HEK293 (cell line): ENCODE results near the gene GFOD1.
A peak's percentile ranks its signal among the peaks of the same experiment; 100 is the strongest.

Experiments
- BCL11A ChIP-seq: fragments of 450-650 bp; formaldehyde crosslinking; IDR thresholded peaks from 2 replicates; pipeline ENCODE4 v1.5.1; 2016; ENCODE audit warnings: low read depth, missing biosample characterization, missing genetic modification characterization
- GFI1B ChIP-seq: fragments of 450-650 bp; formaldehyde crosslinking; IDR thresholded peaks from 2 replicates; pipeline ENCODE4 v1.5.1; 2016; ENCODE audit warnings: missing biosample characterization, missing genetic modification characterization
- KLF16 ChIP-seq: fragments of 450-650 bp; formaldehyde crosslinking; IDR thresholded peaks from 2 replicates; pipeline ENCODE4 v1.5.1; 2017; ENCODE audit warnings: missing biosample characterization, missing genetic modification characterization
- MEIS1 ChIP-seq: sonication (generic); formaldehyde crosslinking; IDR thresholded peaks from 2 replicates; pipeline ENCODE4 v1.8.1; 2022; ENCODE audit warnings: missing genetic modification reagents, mild to moderate bottlenecking, borderline replicate concordance
- MZF1 ChIP-seq: fragments of 450-650 bp; formaldehyde crosslinking; IDR thresholded peaks from 2 replicates; pipeline ENCODE4 v1.5.1; 2017; ENCODE audit warnings: missing biosample characterization, missing genetic modification characterization, borderline replicate concordance
- SETDB1 ChIP-seq: IDR thresholded peaks from one replicate; pipeline ENCODE4 v1.6.1; 2017; ENCODE audit warnings: mild to moderate bottlenecking, low read length, moderate library complexity, mixed read lengths; ENCODE audit not compliant: insufficient read length
- SP2 ChIP-seq: fragments of 450-650 bp; formaldehyde crosslinking; IDR thresholded peaks from 2 replicates; pipeline ENCODE4 v1.5.1; 2016; ENCODE audit warnings: missing biosample characterization, missing genetic modification characterization
- SP7 ChIP-seq: fragments of 450-650 bp; formaldehyde crosslinking; IDR thresholded peaks from 2 replicates; pipeline ENCODE4 v1.5.1; 2016; ENCODE audit warnings: missing biosample characterization, missing genetic modification characterization
- ZNF112 ChIP-seq: fragments of 450-650 bp; formaldehyde crosslinking; IDR thresholded peaks from 2 replicates; pipeline ENCODE4 v1.5.0; 2017; ENCODE audit warnings: missing biosample characterization, missing genetic modification characterization
- ZNF132 ChIP-seq: fragments of 450-650 bp; formaldehyde crosslinking; IDR thresholded peaks from 2 replicates; pipeline ENCODE4 v1.5.1; 2017; ENCODE audit warnings: missing biosample characterization, missing genetic modification characterization, borderline replicate concordance
- ZNF2 ChIP-seq: fragments of 450-650 bp; formaldehyde crosslinking; IDR thresholded peaks from 2 replicates; pipeline ENCODE4 v1.5.1; 2016; ENCODE audit warnings: missing biosample characterization, missing genetic modification characterization
- ZNF202 ChIP-seq: fragments of 450-650 bp; formaldehyde crosslinking; IDR thresholded peaks from 2 replicates; pipeline ENCODE4 v1.5.1; 2016; ENCODE audit warnings: missing biosample characterization, missing genetic modification characterization, borderline replicate concordance
- ZNF302 ChIP-seq: fragments of 450-650 bp; formaldehyde crosslinking; IDR thresholded peaks from 2 replicates; pipeline ENCODE4 v1.5.1; 2016; ENCODE audit warnings: missing biosample characterization, missing genetic modification characterization, low read depth
- ZNF37A ChIP-seq: fragments of 450-650 bp; IDR thresholded peaks from 2 replicates; pipeline ENCODE4 v1.5.1; 2018; ENCODE audit warnings: missing biosample characterization, missing genetic modification characterization
- ZNF391 ChIP-seq: fragments of 450-650 bp; formaldehyde crosslinking; IDR thresholded peaks from 2 replicates; pipeline ENCODE4 v1.5.1; 2016; ENCODE audit warnings: low read depth, missing biosample characterization, missing genetic modification characterization, borderline replicate concordance
- ZNF449 ChIP-seq: fragments of 450-650 bp; formaldehyde crosslinking; IDR thresholded peaks from 2 replicates; pipeline ENCODE4 v1.5.1; 2017; ENCODE audit warnings: missing biosample characterization, mild to moderate bottlenecking, missing genetic modification characterization, moderate library complexity
- ZNF473 ChIP-seq: fragments of 450-650 bp; formaldehyde crosslinking; IDR thresholded peaks from 2 replicates; pipeline ENCODE4 v1.5.1; 2017; ENCODE audit warnings: missing biosample characterization, missing genetic modification characterization
- ZNF544 ChIP-seq: fragments of 450-650 bp; formaldehyde crosslinking; IDR thresholded peaks from 2 replicates; pipeline ENCODE4 v1.5.0; 2017; ENCODE audit warnings: missing biosample characterization, missing genetic modification characterization
- ZNF561 ChIP-seq: fragments of 450-650 bp; IDR thresholded peaks from 2 replicates; pipeline ENCODE4 v1.5.1; 2018; ENCODE audit warnings: missing biosample characterization, missing genetic modification characterization, borderline replicate concordance
- ZNF654 ChIP-seq: fragments of 450-650 bp; formaldehyde crosslinking; IDR thresholded peaks from 2 replicates; pipeline ENCODE4 v1.5.1; 2016; ENCODE audit warnings: low read depth, missing biosample characterization, missing genetic modification characterization
- ZNF664 ChIP-seq: fragments of 450-650 bp; formaldehyde crosslinking; IDR thresholded peaks from 2 replicates; pipeline ENCODE4 v1.5.1; 2016; ENCODE audit warnings: missing biosample characterization, missing genetic modification characterization
- ZNF670 ChIP-seq: fragments of 450-650 bp; formaldehyde crosslinking; IDR thresholded peaks from 2 replicates; pipeline ENCODE4 v1.5.1; 2016; ENCODE audit warnings: missing biosample characterization, missing genetic modification characterization, low read depth
- ZNF692 ChIP-seq: fragments of 450-650 bp; formaldehyde crosslinking; IDR thresholded peaks from 2 replicates; pipeline ENCODE4 v1.5.1; 2016; ENCODE audit warnings: missing biosample characterization, missing genetic modification characterization
- ZNF792 ChIP-seq: fragments of 450-650 bp; formaldehyde crosslinking; IDR thresholded peaks from 2 replicates; pipeline ENCODE4 v1.5.1; 2016; ENCODE audit warnings: missing biosample characterization, missing genetic modification characterization
- ZNF830 ChIP-seq: fragments of 450-650 bp; IDR thresholded peaks from 2 replicates; pipeline ENCODE4 v1.5.0; 2018; ENCODE audit warnings: missing biosample characterization, missing genetic modification characterization, low read depth, mild to moderate bottlenecking, moderate library complexity
- TF ChIP-seq, protein P1 (sequence below): fragments of 450-650 bp; formaldehyde crosslinking; conservative IDR thresholded peaks from 2 replicates; pipeline ENCODE4 v1.5.1; 2016; ENCODE audit warnings: low read depth, missing biosample characterization, missing genetic modification characterization
- TF ChIP-seq, protein P2 (sequence below): fragments of 450-650 bp; formaldehyde crosslinking; IDR thresholded peaks from 2 replicates; pipeline ENCODE4 v1.5.0; 2017; ENCODE audit warnings: missing biosample characterization, missing genetic modification characterization, borderline replicate concordance
- TF ChIP-seq, protein P3 (sequence below): fragments of 450-650 bp; formaldehyde crosslinking; IDR thresholded peaks from 2 replicates; pipeline ENCODE4 v1.5.1; 2016; ENCODE audit warnings: missing biosample characterization, missing genetic modification characterization
- TF ChIP-seq, protein P4 (sequence below): fragments of 450-650 bp; formaldehyde crosslinking; IDR thresholded peaks from 2 replicates; pipeline ENCODE4 v1.5.1; 2016; ENCODE audit warnings: missing biosample characterization, missing genetic modification characterization

Gene GFOD1

GRCh38 chr6:13331516-13332348 is 155.7 kb downstream of the GFOD1 start (continued):
- TF ChIP-seq, protein P1, sequence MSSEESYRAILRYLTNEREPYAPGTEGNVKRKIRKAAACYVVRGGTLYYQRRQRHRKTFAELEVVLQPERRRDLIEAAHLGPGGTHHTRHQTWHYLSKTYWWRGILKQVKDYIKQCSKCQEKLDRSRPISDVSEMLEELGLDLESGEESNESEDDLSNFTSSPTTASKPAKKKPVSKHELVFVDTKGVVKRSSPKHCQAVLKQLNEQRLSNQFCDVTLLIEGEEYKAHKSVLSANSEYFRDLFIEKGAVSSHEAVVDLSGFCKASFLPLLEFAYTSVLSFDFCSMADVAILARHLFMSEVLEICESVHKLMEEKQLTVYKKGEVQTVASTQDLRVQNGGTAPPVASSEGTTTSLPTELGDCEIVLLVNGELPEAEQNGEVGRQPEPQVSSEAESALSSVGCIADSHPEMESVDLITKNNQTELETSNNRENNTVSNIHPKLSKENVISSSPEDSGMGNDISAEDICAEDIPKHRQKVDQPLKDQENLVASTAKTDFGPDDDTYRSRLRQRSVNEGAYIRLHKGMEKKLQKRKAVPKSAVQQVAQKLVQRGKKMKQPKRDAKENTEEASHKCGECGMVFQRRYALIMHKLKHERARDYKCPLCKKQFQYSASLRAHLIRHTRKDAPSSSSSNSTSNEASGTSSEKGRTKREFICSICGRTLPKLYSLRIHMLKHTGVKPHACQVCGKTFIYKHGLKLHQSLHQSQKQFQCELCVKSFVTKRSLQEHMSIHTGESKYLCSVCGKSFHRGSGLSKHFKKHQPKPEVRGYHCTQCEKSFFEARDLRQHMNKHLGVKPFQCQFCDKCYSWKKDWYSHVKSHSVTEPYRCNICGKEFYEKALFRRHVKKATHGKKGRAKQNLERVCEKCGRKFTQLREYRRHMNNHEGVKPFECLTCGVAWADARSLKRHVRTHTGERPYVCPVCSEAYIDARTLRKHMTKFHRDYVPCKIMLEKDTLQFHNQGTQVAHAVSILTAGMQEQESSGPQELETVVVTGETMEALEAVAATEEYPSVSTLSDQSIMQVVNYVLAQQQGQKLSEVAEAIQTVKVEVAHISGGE (tag by site-specific recombination), result no peak
- TF ChIP-seq ZNF391 (tag by site-specific recombination), result no peak
- TF ChIP-seq GFI1B (tag by site-specific recombination), result no peak
- TF ChIP-seq SP7, result no peak
- TF ChIP-seq ZNF670, result no peak
- TF ChIP-seq, protein P2, sequence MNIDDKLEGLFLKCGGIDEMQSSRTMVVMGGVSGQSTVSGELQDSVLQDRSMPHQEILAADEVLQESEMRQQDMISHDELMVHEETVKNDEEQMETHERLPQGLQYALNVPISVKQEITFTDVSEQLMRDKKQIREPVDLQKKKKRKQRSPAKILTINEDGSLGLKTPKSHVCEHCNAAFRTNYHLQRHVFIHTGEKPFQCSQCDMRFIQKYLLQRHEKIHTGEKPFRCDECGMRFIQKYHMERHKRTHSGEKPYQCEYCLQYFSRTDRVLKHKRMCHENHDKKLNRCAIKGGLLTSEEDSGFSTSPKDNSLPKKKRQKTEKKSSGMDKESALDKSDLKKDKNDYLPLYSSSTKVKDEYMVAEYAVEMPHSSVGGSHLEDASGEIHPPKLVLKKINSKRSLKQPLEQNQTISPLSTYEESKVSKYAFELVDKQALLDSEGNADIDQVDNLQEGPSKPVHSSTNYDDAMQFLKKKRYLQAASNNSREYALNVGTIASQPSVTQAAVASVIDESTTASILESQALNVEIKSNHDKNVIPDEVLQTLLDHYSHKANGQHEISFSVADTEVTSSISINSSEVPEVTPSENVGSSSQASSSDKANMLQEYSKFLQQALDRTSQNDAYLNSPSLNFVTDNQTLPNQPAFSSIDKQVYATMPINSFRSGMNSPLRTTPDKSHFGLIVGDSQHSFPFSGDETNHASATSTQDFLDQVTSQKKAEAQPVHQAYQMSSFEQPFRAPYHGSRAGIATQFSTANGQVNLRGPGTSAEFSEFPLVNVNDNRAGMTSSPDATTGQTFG (tag by site-specific recombination), result no peak
- no peak for TF ChIP-seq ZNF449 (tag by site-specific recombination)
- no peak for TF ChIP-seq SETDB1
- no peak for TF ChIP-seq ZNF830 (tag by site-specific recombination)
- TF ChIP-seq ZNF302, result no peak
- peak; percentile 82 for TF ChIP-seq ZNF654 (tag by site-specific recombination)
- TF ChIP-seq BCL11A, result no peak
- TF ChIP-seq ZNF2 (tag by site-specific recombination), result no peak
- no peak for TF ChIP-seq KLF16 (tag by site-specific recombination)
- TF ChIP-seq ZNF132 (tag by site-specific recombination), result no peak
- no peak for TF ChIP-seq SP2 (tag by site-specific recombination)
- TF ChIP-seq ZNF544 (tag by site-specific recombination), result no peak
- TF ChIP-seq ZNF37A (tag by site-specific recombination), result no peak
- TF ChIP-seq ZNF112 (tag by site-specific recombination), result no peak
- TF ChIP-seq, protein P3, sequence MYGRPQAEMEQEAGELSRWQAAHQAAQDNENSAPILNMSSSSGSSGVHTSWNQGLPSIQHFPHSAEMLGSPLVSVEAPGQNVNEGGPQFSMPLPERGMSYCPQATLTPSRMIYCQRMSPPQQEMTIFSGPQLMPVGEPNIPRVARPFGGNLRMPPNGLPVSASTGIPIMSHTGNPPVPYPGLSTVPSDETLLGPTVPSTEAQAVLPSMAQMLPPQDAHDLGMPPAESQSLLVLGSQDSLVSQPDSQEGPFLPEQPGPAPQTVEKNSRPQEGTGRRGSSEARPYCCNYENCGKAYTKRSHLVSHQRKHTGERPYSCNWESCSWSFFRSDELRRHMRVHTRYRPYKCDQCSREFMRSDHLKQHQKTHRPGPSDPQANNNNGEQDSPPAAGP, result no peak
- TF ChIP-seq ZNF792 (tag by site-specific recombination), result peak; percentile 91
- no peak for TF ChIP-seq MEIS1 (CRISPR knock-in tag)
- no peak for TF ChIP-seq ZNF664
- TF ChIP-seq, protein P4, sequence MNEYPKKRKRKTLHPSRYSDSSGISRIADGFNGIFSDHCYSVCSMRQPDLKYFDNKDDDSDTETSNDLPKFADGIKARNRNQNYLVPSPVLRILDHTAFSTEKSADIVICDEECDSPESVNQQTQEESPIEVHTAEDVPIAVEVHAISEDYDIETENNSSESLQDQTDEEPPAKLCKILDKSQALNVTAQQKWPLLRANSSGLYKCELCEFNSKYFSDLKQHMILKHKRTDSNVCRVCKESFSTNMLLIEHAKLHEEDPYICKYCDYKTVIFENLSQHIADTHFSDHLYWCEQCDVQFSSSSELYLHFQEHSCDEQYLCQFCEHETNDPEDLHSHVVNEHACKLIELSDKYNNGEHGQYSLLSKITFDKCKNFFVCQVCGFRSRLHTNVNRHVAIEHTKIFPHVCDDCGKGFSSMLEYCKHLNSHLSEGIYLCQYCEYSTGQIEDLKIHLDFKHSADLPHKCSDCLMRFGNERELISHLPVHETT, result no peak
- no peak for TF ChIP-seq ZNF561 (tag by site-specific recombination)
- TF ChIP-seq MZF1 (tag by site-specific recombination), result no peak
- TF ChIP-seq ZNF202 (tag by site-specific recombination), result no peak
- TF ChIP-seq ZNF692 (tag by site-specific recombination), result no peak
- TF ChIP-seq ZNF473, result no peak
